IPS DF 19.7 (cell line): ENCODE data around the gene RNF112.
A peak's percentile ranks its signal among the peaks of the same experiment; 100 is the strongest.
"Not testable (repeated sequence)": the region's sequence is repeated elsewhere in the genome, so short reads cannot be mapped to it uniquely, and the experiment has no call there.

ENCODE experiments used
- DNase-seq: peaks from one replicate; pipeline ENCODE4 v3.0.0-alpha.2; 2013; ENCODE audit warnings: low read depth, low spot score

RNF112 gene

DNA sequence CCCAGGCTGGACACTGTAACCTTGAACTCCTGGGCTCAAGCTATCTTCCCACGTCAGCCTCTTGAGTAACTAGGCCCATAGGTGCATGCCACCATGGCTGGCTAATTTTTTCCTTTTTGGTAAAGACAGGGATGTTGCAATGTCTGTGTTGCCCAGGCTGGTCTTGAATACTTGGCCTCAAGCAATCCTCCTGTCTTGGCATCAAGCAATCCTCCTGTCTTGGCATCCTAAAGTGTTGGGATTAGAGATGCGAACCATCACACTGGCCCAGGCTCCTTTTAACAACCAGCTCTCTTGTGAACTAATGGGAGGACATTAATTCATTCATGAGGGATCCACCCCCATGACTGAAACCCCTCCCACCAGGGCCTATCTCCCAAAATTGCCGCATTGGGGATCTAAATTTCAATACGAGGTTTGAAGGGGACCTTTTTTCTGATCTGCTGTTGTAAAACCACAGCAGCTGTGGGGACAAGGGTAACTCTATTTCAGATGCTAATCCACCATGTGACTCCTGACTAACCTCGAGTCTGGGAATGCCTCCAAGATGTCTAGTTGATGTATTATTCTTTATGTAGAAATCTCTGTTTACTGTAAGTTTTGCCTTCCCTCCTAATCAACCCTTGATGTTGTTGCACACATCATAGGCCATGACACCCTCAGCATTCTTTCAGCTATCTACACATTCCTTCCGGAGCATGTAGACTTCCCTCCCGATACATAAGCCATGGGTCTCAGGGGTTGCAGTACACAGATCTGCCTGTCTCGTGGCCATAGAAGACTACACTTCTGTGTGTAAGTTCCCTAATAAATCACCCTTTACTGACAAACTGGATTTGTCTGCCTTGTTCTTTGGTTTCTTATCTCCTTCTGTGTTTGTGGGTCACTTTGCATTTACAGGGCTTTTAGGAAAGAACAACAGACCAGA is 37.6 kb downstream of the RNF112 start:
- no peak for DNase-seq

DNA sequence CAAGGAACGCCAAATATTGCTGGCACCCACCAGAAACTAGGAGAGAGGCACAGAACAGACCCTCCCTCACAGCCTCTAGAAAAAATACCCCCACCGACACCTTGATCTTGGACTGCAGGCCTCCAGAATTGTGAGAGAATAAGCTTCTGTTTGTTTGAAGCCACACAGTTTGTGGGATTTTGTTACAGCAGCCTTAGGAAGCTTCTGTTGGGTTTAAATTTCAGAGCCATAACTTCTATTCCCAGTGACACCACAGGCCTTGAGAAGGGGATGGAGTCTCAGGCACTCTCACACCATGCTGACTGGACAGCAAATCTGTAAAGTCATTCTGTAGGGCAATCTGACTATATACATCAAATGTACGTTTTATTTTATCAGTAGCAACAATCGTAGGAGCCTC is 38.6 kb downstream of the RNF112 start:
- DNase-seq, result no peak

DNA sequence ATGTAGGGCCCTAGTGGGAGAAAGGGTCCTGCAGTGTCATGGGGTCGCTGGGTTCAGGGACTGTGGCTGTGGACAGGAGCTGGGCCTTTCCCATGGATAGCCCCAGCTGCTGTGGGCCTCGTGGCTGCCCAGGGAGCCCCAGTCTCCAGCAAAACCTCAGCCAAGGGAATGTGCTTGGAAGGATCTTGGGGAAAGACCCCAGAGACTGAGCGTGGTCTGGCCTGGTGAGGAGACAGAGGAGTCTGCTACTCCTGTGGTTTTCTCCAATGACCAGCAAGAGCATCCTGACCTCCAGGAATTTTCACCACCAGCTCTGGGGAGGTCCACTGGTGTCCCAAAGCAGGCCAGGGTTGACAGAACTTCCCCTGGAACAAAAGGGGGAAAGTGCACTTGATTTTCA is 42.3 kb downstream of the RNF112 start:
- no peak for DNase-seq

DNA sequence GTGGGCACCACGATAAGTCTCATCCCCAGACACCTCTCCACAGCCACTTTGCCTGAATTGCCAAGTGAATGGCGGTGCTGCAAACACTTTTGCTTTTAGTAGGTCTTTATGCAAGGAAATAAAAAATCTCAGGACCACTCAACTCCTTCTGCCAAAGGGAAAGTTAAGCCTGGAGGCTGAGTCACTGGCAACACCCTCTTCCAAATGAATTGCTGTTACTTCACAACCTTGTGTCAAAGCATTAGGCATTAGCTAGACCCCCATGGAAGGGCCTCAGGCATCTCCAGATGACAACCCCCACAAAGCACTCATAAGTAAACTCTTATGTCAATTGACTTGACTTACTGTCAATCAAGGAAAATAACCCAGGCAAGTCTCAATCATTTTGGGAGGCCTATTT is 43.0 kb downstream of the RNF112 start:
- no peak for DNase-seq

DNA sequence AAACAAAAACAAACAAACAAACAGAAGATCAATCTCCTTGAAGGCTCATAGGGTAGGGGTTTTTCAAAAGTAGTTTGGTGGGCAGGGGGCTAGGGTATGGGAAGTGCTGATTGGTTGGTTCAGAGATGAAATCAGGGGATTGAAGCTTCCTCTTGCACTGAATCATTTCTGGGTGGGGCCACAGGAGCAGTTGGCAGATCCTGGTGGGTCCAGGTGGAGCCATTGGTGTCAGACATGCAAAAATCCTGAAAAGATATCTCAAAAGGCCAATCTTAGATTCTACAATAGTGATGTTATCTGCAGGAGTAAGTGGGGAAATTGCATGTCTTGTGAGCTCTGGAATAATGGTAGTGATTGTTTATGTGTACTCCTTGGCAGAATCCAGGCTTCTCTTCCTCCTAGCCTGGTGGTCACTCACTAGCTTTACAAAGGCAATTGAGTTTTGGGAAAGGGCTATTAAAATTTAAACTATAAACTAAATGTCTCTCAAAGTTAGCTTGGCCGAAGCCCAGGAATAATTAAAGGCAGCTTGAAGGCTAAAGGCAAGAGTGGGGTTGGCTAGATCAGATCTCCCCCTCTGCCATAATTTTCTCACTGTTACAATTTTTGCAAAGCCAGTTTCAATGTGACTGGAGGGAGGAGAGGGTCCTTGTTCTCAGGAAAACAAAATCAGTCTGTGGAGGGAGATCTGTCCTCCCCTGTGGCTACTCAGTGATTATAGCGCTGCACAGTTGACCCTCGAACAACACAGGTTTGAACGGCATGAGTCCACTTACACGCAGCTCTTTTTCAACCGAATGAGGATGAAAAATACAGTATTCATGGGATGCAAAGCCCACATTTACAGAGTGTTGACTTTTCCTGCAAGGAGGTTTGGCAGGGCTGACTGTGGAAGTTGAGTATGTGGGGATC is 45.2 kb downstream of the RNF112 start:
- no peak for DNase-seq

DNA sequence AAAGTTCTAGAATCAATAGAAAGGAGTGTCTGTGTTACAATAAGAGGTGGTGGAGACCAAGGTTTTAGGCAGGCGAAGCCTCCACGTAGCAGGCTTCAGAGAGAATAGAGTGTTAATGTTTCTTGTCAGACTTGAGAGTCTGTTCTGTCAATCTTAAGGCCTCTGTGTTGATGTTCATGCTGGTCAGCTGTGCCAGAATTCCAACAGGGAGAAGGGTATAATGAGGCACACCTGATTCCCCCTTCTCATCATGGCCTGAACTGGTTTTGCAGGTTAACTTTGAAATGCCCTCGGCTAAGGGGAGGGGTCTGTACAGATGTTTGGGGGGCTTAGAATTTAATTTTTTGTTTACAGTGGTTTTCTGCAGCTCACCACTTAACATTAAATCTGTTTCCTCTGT is 46.0 kb downstream of the RNF112 start:
- no peak for DNase-seq

DNA sequence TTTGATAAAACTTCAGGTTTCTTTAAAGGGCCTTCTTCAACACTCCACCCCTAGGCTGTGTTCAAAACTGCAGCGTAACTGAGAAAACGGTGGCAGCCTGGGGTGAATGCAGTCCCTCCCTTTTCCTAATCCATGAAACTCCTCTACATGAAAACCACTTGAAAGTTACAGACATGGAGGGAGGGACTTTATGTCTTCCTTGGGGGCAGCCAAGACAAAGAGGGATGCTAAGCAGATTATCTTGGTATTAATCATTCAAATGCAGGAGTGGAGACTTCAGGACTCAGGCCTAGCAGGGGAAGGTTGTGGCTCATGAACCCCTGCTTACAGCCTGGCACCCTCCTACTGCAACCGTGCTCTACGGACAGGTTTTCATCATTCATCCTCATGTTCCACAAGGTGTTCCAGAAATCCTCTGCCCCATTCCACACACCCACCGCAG is 46.8 kb downstream of the RNF112 start:
- no peak for DNase-seq

DNA sequence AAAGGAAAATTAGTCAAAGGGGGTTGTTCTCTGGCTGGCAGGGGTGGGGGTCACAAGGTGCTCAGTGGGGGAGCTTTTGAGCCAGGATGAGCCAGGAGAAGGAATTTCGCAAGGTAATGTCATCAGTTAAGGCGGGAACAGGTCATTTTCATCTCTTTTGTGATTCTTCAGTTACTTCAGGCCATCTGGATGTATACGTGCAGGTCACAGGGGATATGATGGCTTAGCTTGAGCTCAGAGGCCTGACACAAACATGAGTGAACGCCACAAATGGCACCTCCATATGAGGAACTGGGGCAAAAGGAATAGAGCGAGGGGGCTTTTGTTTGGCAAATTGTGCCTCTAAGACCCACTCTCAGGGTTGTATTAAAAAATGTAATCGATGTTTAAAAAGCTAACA is 47.4 kb downstream of the RNF112 start:
- not testable (repeated sequence) for DNase-seq

DNA sequence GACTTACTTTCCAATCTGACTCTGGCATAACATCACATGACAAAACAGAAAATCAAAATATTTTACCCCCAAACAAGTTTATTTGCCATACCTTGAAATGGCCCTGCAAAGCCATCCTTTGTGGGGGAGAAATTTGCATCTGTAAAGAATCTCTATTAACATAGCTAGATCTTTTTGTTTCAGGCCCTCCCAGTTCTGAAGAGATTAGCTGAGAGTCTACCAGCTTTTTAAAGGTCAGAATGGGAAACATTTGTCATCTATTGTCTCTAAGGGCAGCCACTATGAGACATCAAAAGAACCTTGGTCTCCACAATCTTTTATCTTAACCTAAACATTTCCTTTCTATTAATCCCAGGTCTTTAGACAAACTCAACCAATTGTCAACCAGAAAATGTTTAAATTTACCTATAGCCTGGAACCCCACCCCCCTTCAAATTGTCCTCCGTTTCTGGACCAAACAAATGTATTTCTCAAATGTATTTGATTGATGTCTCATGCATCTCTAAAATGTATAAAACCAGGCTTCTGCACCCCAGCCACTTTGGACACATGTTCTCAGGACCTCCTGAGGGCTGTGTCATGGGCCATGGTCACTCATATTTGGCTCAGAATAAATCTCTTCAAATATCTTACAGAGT is 48.1 kb downstream of the RNF112 start:
- DNase-seq, result peak; percentile 65

DNA sequence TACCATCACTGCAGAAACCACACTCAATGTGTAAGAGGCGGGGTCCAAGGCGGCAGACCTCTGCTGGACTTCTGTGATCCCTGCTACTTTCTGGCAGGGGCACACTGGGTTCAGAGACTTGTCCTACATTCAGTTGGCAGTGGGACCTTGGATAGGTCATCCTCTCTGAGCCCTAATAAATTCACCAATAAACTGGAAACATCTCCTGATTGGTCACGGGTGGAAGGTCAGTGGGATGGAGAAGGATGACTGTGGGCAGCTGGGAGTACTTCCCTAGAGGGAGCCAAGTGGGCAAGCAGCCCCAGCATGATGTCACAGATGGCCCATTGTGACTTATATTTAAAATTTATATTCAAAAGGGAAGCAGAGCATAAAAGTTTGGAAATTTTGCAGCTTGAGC is 49.7 kb downstream of the RNF112 start:
- no peak for DNase-seq

DNA sequence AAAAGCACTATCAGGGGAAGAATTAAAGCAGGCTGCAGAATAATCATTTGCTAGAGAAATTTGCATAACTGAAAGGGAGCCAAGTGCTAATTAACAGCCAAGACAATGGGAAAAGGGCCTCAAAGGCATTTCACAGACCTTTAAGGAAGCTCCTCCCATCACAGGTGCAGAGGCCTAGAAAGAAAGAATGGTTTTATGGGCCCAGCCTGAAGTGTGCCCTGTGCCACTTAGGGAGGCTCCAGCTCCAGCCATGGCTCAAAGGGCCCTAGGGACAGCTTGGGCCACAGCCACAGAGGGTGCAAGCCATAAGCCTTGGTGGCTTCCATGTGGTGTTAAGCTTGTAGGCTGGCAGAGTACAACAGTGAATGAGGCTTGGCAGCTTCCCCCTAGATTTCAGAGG is 50.1 kb downstream of the RNF112 start:
- DNase-seq, result no peak

DNA sequence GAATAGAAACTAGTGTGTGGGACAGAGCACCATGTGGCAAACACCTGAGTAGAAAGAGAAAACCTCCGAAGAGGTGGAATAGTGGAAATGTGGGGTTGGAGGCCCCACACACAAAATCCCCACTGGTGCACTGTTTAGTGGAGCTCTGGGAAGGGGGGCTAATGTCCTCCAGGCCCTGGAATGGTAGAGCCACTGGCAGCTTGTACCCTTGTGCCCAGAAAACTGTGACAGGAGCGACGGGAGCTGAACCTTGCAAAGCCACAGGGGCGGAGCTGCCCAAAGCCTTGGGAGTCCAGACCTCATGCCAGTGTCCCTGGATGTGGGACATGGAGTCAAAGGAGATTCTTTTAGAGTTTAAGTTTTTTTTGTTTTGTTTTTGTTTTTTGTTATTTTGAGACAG is 50.6 kb downstream of the RNF112 start:
- DNase-seq, result no peak

DNA sequence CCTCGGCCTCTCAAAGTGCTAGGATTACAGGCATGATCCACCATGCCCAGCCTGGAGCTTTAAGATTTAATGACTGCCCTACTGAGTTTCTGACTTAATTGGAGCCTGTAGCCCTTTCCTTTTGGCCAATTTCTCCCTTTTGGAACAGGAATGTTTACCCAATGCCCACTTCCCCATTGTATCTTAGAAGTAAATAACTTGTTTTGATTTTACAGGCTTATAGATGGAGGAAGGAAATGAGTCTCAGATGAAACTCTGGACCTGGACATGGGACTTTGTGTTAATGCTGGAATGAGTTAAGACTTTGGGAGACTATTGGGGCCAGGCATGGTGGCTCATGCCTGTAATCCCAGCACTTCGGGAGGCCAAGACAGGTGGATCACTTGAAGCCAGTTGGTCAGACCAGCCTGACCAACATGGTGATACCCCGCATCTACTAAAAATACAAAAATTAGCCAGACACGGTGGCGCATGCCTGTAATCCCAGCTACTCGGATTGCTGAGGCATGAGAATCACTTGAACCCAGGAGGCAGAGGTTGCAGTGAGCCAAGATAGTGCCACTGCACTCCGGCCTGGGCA is 51.5 kb downstream of the RNF112 start:
- not testable (repeated sequence) for DNase-seq

DNA sequence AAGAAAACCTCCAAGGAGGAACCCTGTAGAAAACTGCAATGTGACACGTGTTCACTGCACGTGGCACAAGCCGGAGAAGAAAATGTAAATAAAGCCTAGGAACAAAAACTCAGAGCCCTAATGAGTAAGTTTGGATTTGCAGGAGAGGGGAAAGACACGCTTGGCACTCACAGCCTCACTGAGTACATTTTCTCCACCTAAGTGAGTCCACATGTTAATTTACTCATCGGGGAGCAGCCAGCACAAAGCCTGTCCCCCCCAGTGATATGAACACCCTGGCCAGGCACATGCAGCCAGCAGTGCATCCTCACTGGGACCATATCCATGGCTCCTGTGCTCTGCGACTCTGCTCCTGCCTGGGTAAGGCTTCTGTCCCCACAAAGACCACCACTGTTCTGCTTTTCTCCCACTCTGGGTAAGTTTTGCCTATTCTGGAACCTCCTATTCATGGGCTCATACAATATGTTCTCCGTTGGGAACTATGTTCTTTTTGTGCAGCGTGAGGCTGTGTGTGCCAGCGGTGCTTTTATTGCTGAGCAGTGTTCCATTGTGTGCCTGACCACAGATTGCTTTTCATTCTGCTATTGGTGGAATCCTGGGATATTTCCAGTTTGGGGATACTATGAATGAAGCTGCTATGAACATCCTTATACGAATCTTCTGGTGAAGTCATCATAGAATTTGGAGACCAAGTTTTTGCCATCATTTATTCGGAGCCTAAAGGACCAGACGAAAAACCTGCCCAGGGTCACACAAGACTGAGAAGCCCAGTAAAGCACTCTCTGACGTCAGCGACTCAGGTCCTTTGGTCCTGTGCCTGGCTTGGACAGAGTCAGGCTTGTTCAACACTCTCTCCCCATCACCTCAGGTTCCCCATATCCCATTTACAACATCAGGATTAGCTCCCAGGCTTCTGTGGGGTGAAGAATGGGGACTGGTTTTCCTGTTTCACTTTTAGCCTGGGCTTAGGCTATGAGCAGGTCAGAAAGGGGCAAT is 53.3 kb downstream of the RNF112 start:
- DNase-seq, result no peak
